HUES6 (cell line): ENCODE measurements around the gene USP6.
"Not testable (repeated sequence)": the region's sequence is repeated elsewhere in the genome, so short reads cannot be mapped to it uniquely, and the experiment has no call there.

Source experiments
- H3K27ac ChIP-seq: 2 replicates; pipeline ENCODE4 v1.7.0; 2013; ENCODE audit warnings: low read depth, mild to moderate bottlenecking, low read length, inconsistent platforms
- H3K27me3 ChIP-seq: 2 replicates; pipeline ENCODE4 v1.6.1; 2013; ENCODE audit warnings: low read length; ENCODE audit not compliant: control insufficient read depth, insufficient read depth
- H3K36me3 ChIP-seq: 2 replicates; pipeline ENCODE4 v1.6.1; 2013; ENCODE audit warnings: low read length; ENCODE audit not compliant: control insufficient read depth, insufficient read depth
- H3K4me1 ChIP-seq: 2 replicates; pipeline ENCODE4 v1.6.1; 2013; ENCODE audit warnings: low read length; ENCODE audit not compliant: control insufficient read depth, insufficient read depth
- H3K4me3 ChIP-seq: 2 replicates; pipeline ENCODE4 v1.5.1; 2013; ENCODE audit warnings: low read depth, low read length
- H3K9ac ChIP-seq: one replicate; pipeline ENCODE4 v1.6.1; 2013; ENCODE audit warnings: mild to moderate bottlenecking, low read length
- H3K9me3 ChIP-seq: 2 replicates; pipeline ENCODE4 v1.6.1; 2013; ENCODE audit warnings: low read depth, low read length; ENCODE audit not compliant: control insufficient read depth, insufficient read depth

USP6 gene

GRCh38 chr17:5137511-5138197, 21.8 kb downstream of the USP6 start:
- H3K27ac ChIP-seq, H3K4me1 ChIP-seq, H3K9me3 ChIP-seq, H3K4me3 ChIP-seq, H3K27me3 ChIP-seq, H3K36me3 ChIP-seq, H3K9ac ChIP-seq: not testable (repeated sequence)

GRCh38 chr17:5138198-5138544, 22.3 kb downstream of the USP6 start:
- H3K27me3 ChIP-seq, H3K4me3 ChIP-seq, H3K27ac ChIP-seq, H3K4me1 ChIP-seq, H3K36me3 ChIP-seq, H3K9me3 ChIP-seq, H3K9ac ChIP-seq: not testable (repeated sequence)

- no peaks in the 10 kb centered on the region for H3K4me1 ChIP-seq
Measured at GRCh38 chr17:5138616-5139457, 23.0 kb downstream of the USP6 start.

GRCh38 chr17:5139458-5139732, 23.6 kb downstream of the USP6 start:
- Histone ChIP-seq H3K36me3 (no peaks in the 10 kb centered on the region), H3K9me3 (no peaks in the 10 kb centered on the region), H3K27me3 (no peaks in the 10 kb centered on the region), H3K9ac (no peak overlapping the region), H3K4me1 (no peaks in the 10 kb centered on the region), H3K4me3 (no peak overlapping the region), H3K27ac (no peak overlapping the region)

More at GRCh38 chr17:5138616-5139457, 23.0 kb downstream of the USP6 start:
- Histone ChIP-seq H3K36me3 (no peaks in the 10 kb centered on the region), H3K4me3 (no peak overlapping the region), H3K27me3 (no peaks in the 10 kb centered on the region), H3K9ac (no peak overlapping the region), H3K27ac (no peak overlapping the region), H3K9me3 (no peaks in the 10 kb centered on the region)

GRCh38 chr17:5142877-5143276, 27.0 kb downstream of the USP6 start:
- not testable (repeated sequence) for H3K4me3 ChIP-seq, H3K9ac ChIP-seq, H3K27me3 ChIP-seq, H3K4me1 ChIP-seq, H3K27ac ChIP-seq, H3K9me3 ChIP-seq, H3K36me3 ChIP-seq

- H3K27ac ChIP-seq, H3K4me3 ChIP-seq, H3K36me3 ChIP-seq, H3K9ac ChIP-seq, H3K4me1 ChIP-seq, H3K9me3 ChIP-seq, H3K27me3 ChIP-seq: not testable (repeated sequence)
Measured at GRCh38 chr17:5146122-5146521, 30.3 kb downstream of the USP6 start.

- not testable (repeated sequence) for H3K27ac ChIP-seq, H3K36me3 ChIP-seq, H3K4me1 ChIP-seq, H3K27me3 ChIP-seq, H3K9ac ChIP-seq, H3K4me3 ChIP-seq, H3K9me3 ChIP-seq
Measured at GRCh38 chr17:5160702-5161101, 44.9 kb downstream of the USP6 start.

- not testable (repeated sequence) for H3K9ac ChIP-seq, H3K4me1 ChIP-seq, H3K36me3 ChIP-seq, H3K27me3 ChIP-seq, H3K27ac ChIP-seq, H3K4me3 ChIP-seq, H3K9me3 ChIP-seq
Measured at GRCh38 chr17:5161793-5162192, 46.0 kb downstream of the USP6 start.

- H3K27ac ChIP-seq = no peak overlapping the region
- no peak overlapping the region for H3K9ac ChIP-seq
- H3K4me3 ChIP-seq = no peak overlapping the region
- no peaks in the 10 kb centered on the region for H3K4me1 ChIP-seq
- H3K9me3 ChIP-seq = no peaks in the 10 kb centered on the region
- no peaks in the 10 kb centered on the region for H3K36me3 ChIP-seq
- H3K27me3 ChIP-seq = no peaks in the 10 kb centered on the region
Measured at GRCh38 chr17:5164436-5164835, 48.6 kb downstream of the USP6 start.

- not testable (repeated sequence) for H3K27ac ChIP-seq, H3K4me3 ChIP-seq, H3K27me3 ChIP-seq, H3K9me3 ChIP-seq, H3K4me1 ChIP-seq, H3K36me3 ChIP-seq, H3K9ac ChIP-seq
Measured at GRCh38 chr17:5165791-5166564, 50.1 kb downstream of the USP6 start.

- Histone ChIP-seq H3K9me3 (peaks cover 44% of the 10 kb centered on the region), H3K36me3 (peaks cover 26% of the 10 kb centered on the region)
- not testable (repeated sequence) for H3K27me3 ChIP-seq, H3K27ac ChIP-seq, H3K4me3 ChIP-seq, H3K9ac ChIP-seq, H3K4me1 ChIP-seq
Measured at GRCh38 chr17:5175027-5175426, 59.2 kb downstream of the USP6 start.
